GM12801 (cell line): ENCODE data around the gene FGF5.

Source experiments
- TF ChIP-seq, protein P1 (sequence below): IDR thresholded peaks from one replicate; pipeline ENCODE4 v1.5.1; 2011; ENCODE audit warnings: control low read depth; ENCODE audit not compliant: insufficient read length; ENCODE audit errors: extremely low read depth

The FGF5 gene

GRCh38 chr4:80264352-80264647, 2.2 kb upstream of the FGF5 start:
- TF ChIP-seq, protein P1, sequence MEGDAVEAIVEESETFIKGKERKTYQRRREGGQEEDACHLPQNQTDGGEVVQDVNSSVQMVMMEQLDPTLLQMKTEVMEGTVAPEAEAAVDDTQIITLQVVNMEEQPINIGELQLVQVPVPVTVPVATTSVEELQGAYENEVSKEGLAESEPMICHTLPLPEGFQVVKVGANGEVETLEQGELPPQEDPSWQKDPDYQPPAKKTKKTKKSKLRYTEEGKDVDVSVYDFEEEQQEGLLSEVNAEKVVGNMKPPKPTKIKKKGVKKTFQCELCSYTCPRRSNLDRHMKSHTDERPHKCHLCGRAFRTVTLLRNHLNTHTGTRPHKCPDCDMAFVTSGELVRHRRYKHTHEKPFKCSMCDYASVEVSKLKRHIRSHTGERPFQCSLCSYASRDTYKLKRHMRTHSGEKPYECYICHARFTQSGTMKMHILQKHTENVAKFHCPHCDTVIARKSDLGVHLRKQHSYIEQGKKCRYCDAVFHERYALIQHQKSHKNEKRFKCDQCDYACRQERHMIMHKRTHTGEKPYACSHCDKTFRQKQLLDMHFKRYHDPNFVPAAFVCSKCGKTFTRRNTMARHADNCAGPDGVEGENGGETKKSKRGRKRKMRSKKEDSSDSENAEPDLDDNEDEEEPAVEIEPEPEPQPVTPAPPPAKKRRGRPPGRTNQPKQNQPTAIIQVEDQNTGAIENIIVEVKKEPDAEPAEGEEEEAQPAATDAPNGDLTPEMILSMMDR, result no peak

- TF ChIP-seq, protein P1, result no peak
These were observed 1.6 kb upstream of the FGF5 start for GRCh38 chr4:80264825-80265224.

DNA sequence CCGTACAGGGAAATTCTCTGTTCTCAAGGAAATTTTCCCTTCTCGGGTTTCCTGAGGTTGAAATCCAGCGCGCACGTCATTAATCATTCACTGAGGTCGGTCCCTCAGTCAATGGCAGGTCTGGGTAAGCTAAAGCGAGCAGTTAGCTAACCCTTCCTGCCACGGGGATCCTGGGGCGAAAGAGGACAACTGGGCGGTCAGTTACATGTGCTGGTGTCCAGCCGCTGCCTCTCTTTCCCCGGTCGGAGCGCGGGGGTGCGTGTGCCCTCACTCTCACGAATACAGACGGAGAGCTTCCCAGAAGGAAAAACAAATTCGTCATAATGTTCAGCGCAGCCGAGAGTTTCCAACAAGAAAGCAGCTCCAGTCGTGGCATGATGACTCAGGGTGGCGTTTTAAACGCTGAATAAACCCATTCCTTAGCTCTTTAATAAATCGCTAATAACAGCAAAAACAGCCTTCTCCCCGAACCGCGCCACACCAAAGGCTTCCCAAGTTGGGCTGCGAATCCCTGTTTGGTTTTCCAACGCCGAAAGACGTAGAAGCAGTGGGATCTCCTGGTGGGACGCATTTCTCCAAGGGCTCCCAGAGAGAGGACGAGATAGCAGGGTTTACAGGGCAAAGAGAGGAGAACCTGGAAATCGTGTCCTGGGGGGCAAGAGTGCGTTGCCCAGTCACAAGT, 752 bp upstream of the FGF5 start:
- TF ChIP-seq, protein P1, result no peak

GRCh38 chr4:80266902-80267380, 477 bp downstream of the FGF5 start:
- TF ChIP-seq, protein P1, result no peak

- TF ChIP-seq, protein P1, result no peak
These were observed 1.8 kb downstream of the FGF5 start for GRCh38 chr4:80268081-80268823.

DNA sequence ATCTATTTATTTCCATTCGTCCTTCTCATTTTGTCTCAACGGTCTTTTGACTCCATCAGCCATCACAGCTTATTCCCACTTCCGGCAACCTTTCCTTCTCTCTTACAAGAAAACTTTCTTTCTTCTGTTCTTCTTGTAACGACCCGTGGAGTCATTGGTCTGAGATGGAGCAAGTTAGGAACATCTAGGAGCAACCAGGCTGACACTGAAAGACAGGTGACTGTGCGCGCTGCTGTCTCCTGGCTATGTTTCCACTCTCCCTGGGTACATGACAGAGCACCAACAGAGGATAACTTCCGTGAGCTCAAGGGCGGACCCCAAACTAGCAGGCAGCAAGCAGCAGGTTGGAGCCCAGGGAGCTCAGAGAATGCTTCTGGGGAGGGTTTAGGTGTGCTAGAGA, 2.5 kb downstream of the FGF5 start:
- TF ChIP-seq, protein P1, result no peak

DNA sequence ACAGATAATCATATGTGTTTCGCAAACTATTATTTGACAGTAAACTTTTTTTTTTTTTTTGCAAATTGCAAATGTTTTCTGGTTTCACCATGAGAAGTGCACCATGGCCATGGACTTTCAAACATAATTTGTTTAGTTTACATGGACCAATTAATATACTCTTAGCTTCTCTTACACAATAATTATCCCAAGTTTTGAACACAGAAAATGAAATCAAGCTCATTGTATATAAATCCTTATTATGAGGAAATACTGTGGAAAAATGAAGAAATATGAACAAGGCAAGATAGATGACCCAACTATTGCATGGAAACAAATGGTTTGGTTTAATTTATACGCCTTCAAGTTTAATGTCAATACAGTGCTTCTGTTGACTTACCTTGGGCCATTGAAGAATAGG, 3.9 kb downstream of the FGF5 start:
- TF ChIP-seq, protein P1, result no peak
